ENCODE results near the gene IFNA2. TPM values are rescaled to one million over a fixed set of nuclear protein-coding genes. Genes with fewer than 3 reads are reported as not detected.

The IFNA2 gene
- total RNA-seq, 2 donors from 2014 or later = not detected

- H3K36me3 ChIP-seq = no peaks in the 10 kb centered on the region
- H3K4me3 ChIP-seq = no peak overlapping the region
- TF ChIP-seq CTCF (IDR thresholded peaks at IDR 0.05) = no peak
- intact Hi-C loops (cut with DNase I) = no loop called here
- H3K9me3 ChIP-seq = no peaks in the 10 kb centered on the region
- no peak overlapping the region for H3K9ac ChIP-seq (ENCODE audit: low read depth in 2 of 2, low read length in 2 of 2)
- no peak overlapping the region for H3K27ac ChIP-seq
- DNase-seq = no peak
- no peaks in the 10 kb centered on the region for H3K27me3 ChIP-seq
- H3K4me1 ChIP-seq = no peaks in the 10 kb centered on the region
Observed at GRCh38 chr9:21412107-21412506, 26.9 kb upstream of the IFNA2 start.

- intact Hi-C loops (cut with DNase I) = no loop called here
- Histone ChIP-seq H3K9ac (ENCODE audit: low read depth in 2 of 2, low read length in 2 of 2) (no peak within 1 kb of the TSS), H3K27ac (no peak within 1 kb of the TSS), H3K9me3 (no peaks in the 10 kb centered on the region), H3K4me3 (no peak within 1 kb of the TSS), H3K27me3 (no peaks in the 10 kb centered on the region), H3K4me1 (no peaks in the 10 kb centered on the region), H3K36me3 (no peaks in the 10 kb centered on the region)
- TF ChIP-seq CTCF (IDR thresholded peaks at IDR 0.05) = no peak
- no peak for DNase-seq
Observed at GRCh38 chr9:21408817-21409216, 23.6 kb upstream of the IFNA2 start, which contains the start of gene IFNA8. IFNA8 (plus strand) TSS chr9:21409117; CDS start chr9:21409177, 60 bp downstream.

GRCh38 chr9:21404146-21404545 is 18.9 kb upstream of the IFNA2 start:
- no peak for DNase-seq
- no peak for TF ChIP-seq CTCF (IDR thresholded peaks at IDR 0.05)
- no peak overlapping the region for H3K27ac ChIP-seq
- intact Hi-C loops (cut with DNase I) = no loop called here
- peaks cover 7% of the 10 kb centered on the region for H3K27me3 ChIP-seq
- H3K9ac ChIP-seq (ENCODE audit: low read depth in 2 of 2, low read length in 2 of 2) = no peak overlapping the region
- no peak overlapping the region for H3K4me3 ChIP-seq
- no peaks in the 10 kb centered on the region for H3K36me3 ChIP-seq
- H3K9me3 ChIP-seq = no peaks in the 10 kb centered on the region
- H3K4me1 ChIP-seq = no peaks in the 10 kb centered on the region

GRCh38 chr9:21402386-21403251 is 17.4 kb upstream of the IFNA2 start:
- Histone ChIP-seq H3K9me3 (no peaks in the 10 kb centered on the region), H3K4me3 (peak overlapping the region; percentile 21), H3K27me3 (peaks cover 7% of the 10 kb centered on the region), H3K9ac (ENCODE audit: low read depth in 2 of 2, low read length in 2 of 2) (no peak overlapping the region), H3K27ac (no peak overlapping the region), H3K36me3 (no peaks in the 10 kb centered on the region), H3K4me1 (no peaks in the 10 kb centered on the region)
- TF ChIP-seq CTCF (IDR thresholded peaks at IDR 0.05) = no peak
- intact Hi-C loops (cut with DNase I) = no loop called here
- DNase-seq = no peak

GRCh38 chr9:21399956-21400355 is 14.8 kb upstream of the IFNA2 start:
- TF ChIP-seq CTCF (IDR thresholded peaks at IDR 0.05) = no peak
- intact Hi-C loops (cut with DNase I) = loop anchor here (5.0 kb wide), 1 partner anchor 78 kb away; no protein-coding TSS in a partner anchor
- Histone ChIP-seq H3K27ac (no peak overlapping the region), H3K36me3 (no peaks in the 10 kb centered on the region), H3K27me3 (peaks cover 7% of the 10 kb centered on the region), H3K4me3 (no peak overlapping the region), H3K4me1 (no peaks in the 10 kb centered on the region), H3K9ac (ENCODE audit: low read depth in 2 of 2, low read length in 2 of 2) (no peak overlapping the region), H3K9me3 (no peaks in the 10 kb centered on the region)
- no peak for DNase-seq
